HL-60 (cell line): ENCODE data around the gene OTOS.

Experiments used
- DNase-seq, 2 experiments: peaks; one replicate each; pipeline ENCODE4 v3.0.0-alpha.2; 2010 to 2020; ENCODE audit warnings: low read depth in 1 of 2, low spot score in 1 of 2
- H3K27ac ChIP-seq: fragments of 250-450 bp; sonication (Bioruptor Pico); replicated peaks from 2 replicates; pipeline ENCODE4 v1.5.1; 2020; ENCODE audit warnings: mild to moderate bottlenecking, moderate library complexity
- H3K27me3 ChIP-seq: fragments of 250-450 bp; sonication (Bioruptor Pico); 2 replicates; pipeline ENCODE4 v1.5.1; 2021; ENCODE audit warnings: mild to moderate bottlenecking, moderate library complexity; ENCODE audit not compliant: insufficient read depth, poor library complexity, severe bottlenecking
- H3K4me3 ChIP-seq: replicated peaks from 2 replicates; pipeline ENCODE4 v1.5.1; 2011; ENCODE audit warnings: mild to moderate bottlenecking, control low read depth, low read length; ENCODE audit not compliant: insufficient read depth
- CTCF ChIP-seq: IDR thresholded peaks from one replicate; pipeline ENCODE4 v1.5.1; 2011; ENCODE audit warnings: low read length, control low read depth, inconsistent platforms; ENCODE audit not compliant: insufficient read depth
- GABPA ChIP-seq: IDR thresholded peaks from 2 replicates; pipeline ENCODE4 v1.6.1; 2012; ENCODE audit warnings: low read depth
- POLR2AphosphoS5 ChIP-seq: IDR thresholded peaks from 2 replicates; pipeline ENCODE4 v1.6.1; 2012; ENCODE audit warnings: low read depth
- REST ChIP-seq: IDR thresholded peaks from 2 replicates; pipeline ENCODE4 v1.6.1; 2012; ENCODE audit warnings: low read depth; ENCODE audit not compliant: insufficient replicate concordance
- SPI1 ChIP-seq: IDR thresholded peaks from 2 replicates; pipeline ENCODE4 v1.6.1; 2012; ENCODE audit warnings: low read depth, mild to moderate bottlenecking, borderline replicate concordance

OTOS gene

GRCh38 chr2:240136671-240137292 lies 3.7 kb downstream of the OTOS start:
- no peaks in the 10 kb centered on the region for H3K27me3 ChIP-seq
- TF ChIP-seq SPI1 (peak; percentile 3; the same call in 1 of the 2 replicates), GABPA (no peak)
- peak overlapping the region; percentile 62 for H3K27ac ChIP-seq
- peak overlapping the region; percentile 98 for H3K4me3 ChIP-seq
- DNase-seq = no peak

- H3K27me3 ChIP-seq = no peaks in the 10 kb centered on the region
- H3K4me3 ChIP-seq = peak within 1 kb of the TSS; percentile 98
- H3K27ac ChIP-seq = peak within 1 kb of the TSS; percentile 62
- TF ChIP-seq POLR2AphosphoS5 (peak; percentile 83), GABPA (peak; percentile 95), REST (no peak)
- DNase-seq = peak; percentile 76 to 83
Measured at GRCh38 chr2:240136013-240136670, 4.3 kb downstream of the OTOS start, which contains the start of gene COPS9. COPS9 (minus strand) TSS chr2:240136305; CDS start chr2:240136284, 21 bp downstream.

GRCh38 chr2:240135706-240136012 lies 4.8 kb downstream of the OTOS start:
- no peak for DNase-seq
- TF ChIP-seq GABPA (no peak), CTCF (no peak), SPI1 (no peak), REST (no peak)
- no peaks in the 10 kb centered on the region for H3K27me3 ChIP-seq
- peak overlapping the region; percentile 62 for H3K27ac ChIP-seq
- peak overlapping the region; percentile 98 for H3K4me3 ChIP-seq

- peak overlapping the region; percentile 62; the same call in 1 of the 2 replicates for H3K27ac ChIP-seq
- no peak for DNase-seq
- H3K27me3 ChIP-seq = no peaks in the 10 kb centered on the region
- H3K4me3 ChIP-seq = peak overlapping the region; percentile 98
- TF ChIP-seq GABPA (no peak), REST (no peak), SPI1 (no peak), CTCF (no peak), POLR2AphosphoS5 (no peak)
Measured at GRCh38 chr2:240134956-240135520, 5.4 kb downstream of the OTOS start.
